ENCODE data around the gene PARN. TPM values are rescaled to one million over a fixed set of nuclear protein-coding genes. Genes with fewer than 3 reads are reported as not detected.
"Not testable (repeated sequence)": the region's sequence is repeated elsewhere in the genome, so short reads cannot be mapped to it uniquely, and the experiment has no call there.

PARN gene
- total RNA-seq, 5 donors from 2014 or later (not counting 1 experiment from before 2014, with no cell fraction given), result 34.4 to 42.7 (median 38.4) TPM

DNA sequence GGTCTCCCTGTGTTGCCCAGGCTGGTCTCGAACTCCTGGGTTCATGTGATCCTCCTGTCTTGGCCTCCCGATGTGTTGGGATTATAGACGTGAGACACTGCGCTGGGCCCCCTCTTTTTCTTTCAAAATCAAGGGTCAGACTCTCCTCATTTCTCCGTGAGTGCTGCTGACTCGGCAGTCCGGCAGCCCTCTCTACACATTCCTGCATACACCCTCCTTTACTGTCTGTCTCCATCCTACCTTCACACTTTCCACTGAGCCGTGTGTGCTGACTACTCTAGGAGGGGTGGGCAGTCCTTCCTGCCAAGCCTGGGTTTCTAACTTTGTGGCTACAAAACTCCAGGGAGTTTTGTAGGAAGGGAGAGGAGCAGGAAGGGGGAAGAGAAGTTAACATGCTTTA lies 195.2 kb downstream of the PARN start:
- Histone ChIP-seq H3K27me3 (replicated peaks in 1 of 2; ENCODE audit: control insufficient read depth in 2 of 2, extremely low read depth in 1 of 2, insufficient read depth in 2 of 2, low read length in 1 of 2) (no peaks in the 10 kb centered on the region), H3K4me3 (ENCODE audit: control insufficient read depth in 1 of 2, extremely low read depth in 1 of 2, low read length in 1 of 2) (no peak overlapping the region), H3K9me3 (no peaks in the 10 kb centered on the region), H3K27ac (ENCODE audit: low read length) (no peak overlapping the region), H3K36me3 (ENCODE audit: control insufficient read depth in 2 of 2, extremely low read depth in 1 of 2, insufficient read depth in 1 of 2, low read length in 1 of 2) (peaks cover 0 to 3% of the 10 kb centered on the region in 2 donors), H3K4me1 (ENCODE audit: control insufficient read depth in 1 of 2, extremely low read depth in 1 of 2, insufficient read depth in 2 of 2, low read length in 2 of 2) (peaks cover 11 to 27% of the 10 kb centered on the region in 2 experiments)
- Mint-ChIP-seq H3K9me3 (no peaks in the 10 kb centered on the region), H3K27ac (peak overlapping the region in 1 of 2 donors; percentile 27), H3K4me1 (peaks cover 37 to 40% (median 37%) of the 10 kb centered on the region in 3 donors), H3K36me3 (peaks cover 40% of the 10 kb centered on the region), H3K27me3 (no peaks in the 10 kb centered on the region), H3K4me3 (no peak overlapping the region)
- ATAC-seq (replicated peaks in 1 of 4) (no peak), DNase-seq (no peak)
- ChIA-PET POLR2A (no interaction called here), CTCF (interaction anchor here in 1 of 2 donors (0.7 kb wide), 1 partner anchor 65 kb away, joined by 3 read pairs; no protein-coding TSS in a partner anchor)
- 100% methylated on average over 2 of the region's 8 CpGs for WGBS (ENCODE audit: insufficient coverage)

DNA sequence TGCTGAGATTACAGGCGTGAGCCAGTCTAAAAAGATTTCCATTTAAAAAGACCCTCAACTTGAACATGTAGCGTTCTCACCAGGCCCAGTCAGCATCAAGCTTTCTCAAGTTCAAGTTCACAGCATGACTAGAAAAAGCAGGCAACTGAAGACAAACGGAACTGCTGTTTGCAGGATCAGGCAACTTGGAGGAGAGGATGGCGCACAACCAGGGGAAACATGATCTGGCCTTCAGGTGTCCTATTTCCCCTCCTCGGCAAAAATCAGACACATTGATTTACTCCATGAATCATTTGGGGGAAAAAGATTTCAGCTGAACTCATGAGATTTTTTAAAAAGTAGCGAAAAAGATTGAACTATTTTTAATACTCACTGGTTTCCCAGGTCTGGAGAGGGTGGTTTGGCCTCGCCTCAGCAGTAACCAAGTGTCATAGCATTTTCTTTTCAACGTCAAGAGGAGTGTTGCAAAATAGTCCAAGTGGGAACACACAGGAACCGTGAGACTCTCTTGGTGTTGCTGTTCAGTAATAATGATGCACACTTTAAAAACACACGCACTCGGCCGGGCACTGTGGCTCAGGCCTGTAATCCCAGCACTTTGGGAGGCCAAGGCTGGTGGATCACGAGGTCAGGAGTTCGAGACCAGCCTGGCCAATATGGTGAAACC lies 201.0 kb downstream of the PARN start:
- H3K4me3 ChIP-seq (ENCODE audit: control insufficient read depth in 1 of 2, extremely low read depth in 1 of 2, low read length in 1 of 2); H3K9me3 ChIP-seq; CTCF ChIA-PET; H3K27ac Mint-ChIP-seq; ATAC-seq (replicated peaks in 1 of 4); H3K4me1 Mint-ChIP-seq; DNase-seq; H3K4me1 ChIP-seq (ENCODE audit: control insufficient read depth in 1 of 2, extremely low read depth in 1 of 2, insufficient read depth in 2 of 2, low read length in 2 of 2); H3K27me3 Mint-ChIP-seq; H3K36me3 ChIP-seq (ENCODE audit: control insufficient read depth in 2 of 2, extremely low read depth in 1 of 2, insufficient read depth in 1 of 2, low read length in 1 of 2); POLR2A ChIA-PET; H3K27me3 ChIP-seq (replicated peaks in 1 of 2; ENCODE audit: control insufficient read depth in 2 of 2, extremely low read depth in 1 of 2, insufficient read depth in 2 of 2, low read length in 1 of 2); H3K4me3 Mint-ChIP-seq; H3K27ac ChIP-seq (ENCODE audit: low read length); H3K9me3 Mint-ChIP-seq: not testable (repeated sequence)
- 97% methylated on average over 7 of the region's 14 CpGs for WGBS (ENCODE audit: insufficient coverage)
- H3K36me3 Mint-ChIP-seq, result peaks cover 29% of the 10 kb centered on the region

GRCh38 chr16:14428043-14428442 lies 202.0 kb downstream of the PARN start:
- ATAC-seq (replicated peaks in 1 of 4) (no peak), DNase-seq (no peak)
- H3K36me3 Mint-ChIP-seq, result peaks cover 28% of the 10 kb centered on the region
- no CpG with 5 or more reads among the region's 4 CpGs for WGBS (ENCODE audit: insufficient coverage)
- no peak overlapping the region for H3K4me3 Mint-ChIP-seq
- Histone ChIP-seq H3K4me3 (ENCODE audit: control insufficient read depth in 1 of 2, extremely low read depth in 1 of 2, low read length in 1 of 2) (no peak overlapping the region), H3K4me1 (ENCODE audit: control insufficient read depth in 1 of 2, extremely low read depth in 1 of 2, insufficient read depth in 2 of 2, low read length in 2 of 2) (no peaks in the 10 kb centered on the region), H3K36me3 (ENCODE audit: control insufficient read depth in 2 of 2, extremely low read depth in 1 of 2, insufficient read depth in 1 of 2, low read length in 1 of 2) (peaks cover 0 to 1% of the 10 kb centered on the region in 2 donors), H3K27me3 (replicated peaks in 1 of 2; ENCODE audit: control insufficient read depth in 2 of 2, extremely low read depth in 1 of 2, insufficient read depth in 2 of 2, low read length in 1 of 2) (no peaks in the 10 kb centered on the region), H3K27ac (ENCODE audit: low read length) (no peak overlapping the region), H3K9me3 (no peaks in the 10 kb centered on the region)
- H3K9me3 Mint-ChIP-seq, result no peaks in the 10 kb centered on the region
- H3K27me3 Mint-ChIP-seq, result no peaks in the 10 kb centered on the region
- ChIA-PET CTCF (no interaction called here), POLR2A (no interaction called here)
- no peaks in the 10 kb centered on the region for H3K4me1 Mint-ChIP-seq
- H3K27ac Mint-ChIP-seq, result no peak overlapping the region

GRCh38 chr16:14427371-14427948 lies 202.6 kb downstream of the PARN start:
- H3K27ac Mint-ChIP-seq, result no peak overlapping the region
- CTCF ChIA-PET, result no interaction called here

DNA sequence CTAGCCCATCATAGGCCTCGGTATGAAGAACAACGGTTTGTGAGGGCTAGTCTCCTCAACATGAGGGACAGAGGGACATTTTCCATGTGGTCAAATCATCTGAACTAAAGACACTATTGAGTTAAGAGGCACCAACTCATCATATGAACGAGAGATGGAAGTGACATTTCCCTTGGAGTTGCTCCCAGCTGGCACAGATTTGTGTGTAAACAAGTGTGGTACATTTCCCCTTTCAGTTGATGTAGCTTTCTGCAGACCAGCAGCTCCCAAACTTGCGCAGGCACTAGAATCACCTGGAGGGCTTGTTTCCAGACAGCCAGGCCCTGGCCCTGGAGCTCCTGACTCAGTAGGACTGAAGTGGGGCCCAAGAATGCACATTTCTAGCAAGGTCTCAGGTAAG lies 205.5 kb downstream of the PARN start:
- H3K4me1 Mint-ChIP-seq, result no peaks in the 10 kb centered on the region
- H3K4me3 ChIP-seq (ENCODE audit: control insufficient read depth in 1 of 2, extremely low read depth in 1 of 2, low read length in 1 of 2), result no peak overlapping the region
- no peaks in the 10 kb centered on the region for H3K27me3 Mint-ChIP-seq
- H3K4me3 Mint-ChIP-seq, result no peak overlapping the region
- POLR2A ChIA-PET, result no interaction called here
- no peaks in the 10 kb centered on the region for H3K9me3 ChIP-seq
- no peaks in the 10 kb centered on the region for H3K27me3 ChIP-seq (replicated peaks in 1 of 2; ENCODE audit: control insufficient read depth in 2 of 2, extremely low read depth in 1 of 2, insufficient read depth in 2 of 2, low read length in 1 of 2)
- H3K9me3 Mint-ChIP-seq, result no peaks in the 10 kb centered on the region
- peaks cover 23% of the 10 kb centered on the region for H3K36me3 Mint-ChIP-seq
- DNase-seq, result no peak
- no peaks in the 10 kb centered on the region for H3K4me1 ChIP-seq (ENCODE audit: control insufficient read depth in 1 of 2, extremely low read depth in 1 of 2, insufficient read depth in 2 of 2, low read length in 2 of 2)
- H3K36me3 ChIP-seq (ENCODE audit: control insufficient read depth in 2 of 2, extremely low read depth in 1 of 2, insufficient read depth in 1 of 2, low read length in 1 of 2), result peaks cover 0 to 6% of the 10 kb centered on the region in 2 donors
- no peak for ATAC-seq (replicated peaks in 1 of 4)
- H3K27ac Mint-ChIP-seq, result no peak overlapping the region
- H3K27ac ChIP-seq (ENCODE audit: low read length), result no peak overlapping the region
- WGBS (ENCODE audit: insufficient coverage), result 92% methylated on average over 4 of the region's 4 CpGs
- CTCF ChIA-PET, result no interaction called here

More at GRCh38 chr16:14427371-14427948, 202.6 kb downstream of the PARN start:
- POLR2A ChIA-PET, result no interaction called here
- Mint-ChIP-seq H3K9me3 (no peaks in the 10 kb centered on the region), H3K36me3 (peaks cover 30% of the 10 kb centered on the region), H3K4me3 (no peak overlapping the region), H3K27me3 (no peaks in the 10 kb centered on the region), H3K4me1 (no peaks in the 10 kb centered on the region)
- Histone ChIP-seq H3K4me1 (ENCODE audit: control insufficient read depth in 1 of 2, extremely low read depth in 1 of 2, insufficient read depth in 2 of 2, low read length in 2 of 2) (no peaks in the 10 kb centered on the region), H3K27ac (ENCODE audit: low read length) (no peak overlapping the region), H3K27me3 (replicated peaks in 1 of 2; ENCODE audit: control insufficient read depth in 2 of 2, extremely low read depth in 1 of 2, insufficient read depth in 2 of 2, low read length in 1 of 2) (no peaks in the 10 kb centered on the region), H3K9me3 (no peaks in the 10 kb centered on the region), H3K4me3 (ENCODE audit: control insufficient read depth in 1 of 2, extremely low read depth in 1 of 2, low read length in 1 of 2) (no peak overlapping the region), H3K36me3 (ENCODE audit: control insufficient read depth in 2 of 2, extremely low read depth in 1 of 2, insufficient read depth in 1 of 2, low read length in 1 of 2) (peaks cover 0 to 1% of the 10 kb centered on the region in 2 donors)
- ATAC-seq (replicated peaks in 1 of 4) (no peak), DNase-seq (no peak)
- whole genome bisulfite sequencing (ENCODE audit: insufficient coverage), result 85% methylated on average over 7 of the region's 9 CpGs

- no peaks in the 10 kb centered on the region for H3K27me3 ChIP-seq (replicated peaks in 1 of 2; ENCODE audit: control insufficient read depth in 2 of 2, extremely low read depth in 1 of 2, insufficient read depth in 2 of 2, low read length in 1 of 2)
- no peaks in the 10 kb centered on the region for H3K9me3 Mint-ChIP-seq
- no peak overlapping the region for H3K4me3 Mint-ChIP-seq
- no peaks in the 10 kb centered on the region for H3K4me1 ChIP-seq (ENCODE audit: control insufficient read depth in 1 of 2, extremely low read depth in 1 of 2, insufficient read depth in 2 of 2, low read length in 2 of 2)
- ChIA-PET CTCF (no interaction called here), POLR2A (no interaction called here)
- H3K27ac Mint-ChIP-seq, result no peak overlapping the region
- DNase-seq, result no peak
- H3K36me3 ChIP-seq (ENCODE audit: control insufficient read depth in 2 of 2, extremely low read depth in 1 of 2, insufficient read depth in 1 of 2, low read length in 1 of 2), result peaks cover 0 to 6% of the 10 kb centered on the region in 2 donors
- H3K4me1 Mint-ChIP-seq, result no peaks in the 10 kb centered on the region
- H3K4me3 ChIP-seq (ENCODE audit: control insufficient read depth in 1 of 2, extremely low read depth in 1 of 2, low read length in 1 of 2), result no peak overlapping the region
- WGBS (ENCODE audit: insufficient coverage), result 93% methylated on average over 4 of the region's 4 CpGs
- no peak for ATAC-seq (replicated peaks in 1 of 4)
- peaks cover 23% of the 10 kb centered on the region for H3K36me3 Mint-ChIP-seq
- no peaks in the 10 kb centered on the region for H3K9me3 ChIP-seq
- no peaks in the 10 kb centered on the region for H3K27me3 Mint-ChIP-seq
- no peak overlapping the region for H3K27ac ChIP-seq (ENCODE audit: low read length)
Observed at GRCh38 chr16:14423344-14423743, 206.7 kb downstream of the PARN start.

Measured in T-cell (primary cell).